Measurements from ENCODE around the gene TPCN2.

DNA sequence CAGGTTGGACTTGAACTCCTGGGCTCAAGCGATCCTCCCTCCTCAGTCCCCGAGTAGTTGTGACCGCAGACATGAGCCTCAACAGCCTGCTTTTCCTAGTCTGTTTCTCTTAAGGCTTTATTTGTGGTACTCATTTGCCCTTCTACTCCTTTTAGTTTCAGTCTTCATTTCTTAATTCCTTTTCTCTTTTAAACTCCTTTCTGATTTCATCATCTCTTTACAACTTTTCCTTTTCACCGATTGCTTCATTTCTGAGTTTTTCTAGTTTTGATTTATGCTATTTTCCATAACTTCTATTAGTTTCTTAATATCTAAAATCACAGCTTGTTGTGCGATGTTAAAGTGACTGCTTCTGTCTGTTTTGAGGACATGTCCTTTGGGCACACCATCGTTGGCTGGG is 18.4 kb upstream of the TPCN2 start:
- TF ChIP-seq, protein P1, sequence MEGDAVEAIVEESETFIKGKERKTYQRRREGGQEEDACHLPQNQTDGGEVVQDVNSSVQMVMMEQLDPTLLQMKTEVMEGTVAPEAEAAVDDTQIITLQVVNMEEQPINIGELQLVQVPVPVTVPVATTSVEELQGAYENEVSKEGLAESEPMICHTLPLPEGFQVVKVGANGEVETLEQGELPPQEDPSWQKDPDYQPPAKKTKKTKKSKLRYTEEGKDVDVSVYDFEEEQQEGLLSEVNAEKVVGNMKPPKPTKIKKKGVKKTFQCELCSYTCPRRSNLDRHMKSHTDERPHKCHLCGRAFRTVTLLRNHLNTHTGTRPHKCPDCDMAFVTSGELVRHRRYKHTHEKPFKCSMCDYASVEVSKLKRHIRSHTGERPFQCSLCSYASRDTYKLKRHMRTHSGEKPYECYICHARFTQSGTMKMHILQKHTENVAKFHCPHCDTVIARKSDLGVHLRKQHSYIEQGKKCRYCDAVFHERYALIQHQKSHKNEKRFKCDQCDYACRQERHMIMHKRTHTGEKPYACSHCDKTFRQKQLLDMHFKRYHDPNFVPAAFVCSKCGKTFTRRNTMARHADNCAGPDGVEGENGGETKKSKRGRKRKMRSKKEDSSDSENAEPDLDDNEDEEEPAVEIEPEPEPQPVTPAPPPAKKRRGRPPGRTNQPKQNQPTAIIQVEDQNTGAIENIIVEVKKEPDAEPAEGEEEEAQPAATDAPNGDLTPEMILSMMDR (IDR thresholded peaks at IDR 0.05; ENCODE audit: low read depth, low read length), result no peak
- no peak for TF ChIP-seq MYC (IDR thresholded peaks at IDR 0.05; ENCODE audit: low read depth, low read length)
